PC-9 (cell line): ENCODE results near the gene FEV.

Source experiments
- EZH2 ChIP-seq: fragments of 200-600 bp; sonication (generic); IDR thresholded peaks from 2 replicates; pipeline ENCODE4 v1.8.0; 2017; ENCODE audit warnings: antibody characterized with exemption, low read depth
- TF ChIP-seq, protein P1 (sequence below): fragments of 200-600 bp; sonication (generic); conservative IDR thresholded peaks from 2 replicates; pipeline ENCODE4 v1.6.1; 2017; ENCODE audit warnings: mixed run types, antibody characterized with exemption, mild to moderate bottlenecking, moderate library complexity

GRCh38 chr2:219009294-219009693 lies 24.3 kb upstream of the FEV start:
- TF ChIP-seq, protein P1, sequence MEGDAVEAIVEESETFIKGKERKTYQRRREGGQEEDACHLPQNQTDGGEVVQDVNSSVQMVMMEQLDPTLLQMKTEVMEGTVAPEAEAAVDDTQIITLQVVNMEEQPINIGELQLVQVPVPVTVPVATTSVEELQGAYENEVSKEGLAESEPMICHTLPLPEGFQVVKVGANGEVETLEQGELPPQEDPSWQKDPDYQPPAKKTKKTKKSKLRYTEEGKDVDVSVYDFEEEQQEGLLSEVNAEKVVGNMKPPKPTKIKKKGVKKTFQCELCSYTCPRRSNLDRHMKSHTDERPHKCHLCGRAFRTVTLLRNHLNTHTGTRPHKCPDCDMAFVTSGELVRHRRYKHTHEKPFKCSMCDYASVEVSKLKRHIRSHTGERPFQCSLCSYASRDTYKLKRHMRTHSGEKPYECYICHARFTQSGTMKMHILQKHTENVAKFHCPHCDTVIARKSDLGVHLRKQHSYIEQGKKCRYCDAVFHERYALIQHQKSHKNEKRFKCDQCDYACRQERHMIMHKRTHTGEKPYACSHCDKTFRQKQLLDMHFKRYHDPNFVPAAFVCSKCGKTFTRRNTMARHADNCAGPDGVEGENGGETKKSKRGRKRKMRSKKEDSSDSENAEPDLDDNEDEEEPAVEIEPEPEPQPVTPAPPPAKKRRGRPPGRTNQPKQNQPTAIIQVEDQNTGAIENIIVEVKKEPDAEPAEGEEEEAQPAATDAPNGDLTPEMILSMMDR, result no peak
- TF ChIP-seq EZH2, result no peak
